GM21447 (cell line): ENCODE results near the gene MYH7.

ENCODE experiments used
- ATAC-seq: cut with Tn5 transposase; IDR thresholded peaks from one replicate; pipeline ENCODE4 v1.9.1; 2021; ENCODE audit not compliant: unreplicated experiment

Gene MYH7

DNA sequence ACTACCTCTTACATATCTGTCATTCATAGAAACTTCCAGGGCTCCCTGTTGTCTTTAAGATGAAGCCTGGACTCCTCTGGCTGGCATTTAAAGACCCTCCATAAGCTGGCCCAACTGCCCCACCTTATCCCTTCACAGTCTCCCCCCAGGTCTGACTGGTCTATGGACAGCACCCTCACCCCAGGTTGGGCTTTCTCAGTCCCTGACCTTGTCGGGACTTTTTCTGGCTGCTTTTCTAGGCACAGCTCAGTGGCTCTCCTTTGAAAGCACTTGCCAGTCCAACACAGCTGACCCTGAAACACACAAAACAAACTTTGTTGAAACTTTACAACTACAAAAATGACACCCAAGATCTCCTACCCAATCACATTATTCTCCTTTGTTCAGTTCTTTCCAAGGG, 13.9 kb upstream of the MYH7 start:
- no peak for ATAC-seq

DNA sequence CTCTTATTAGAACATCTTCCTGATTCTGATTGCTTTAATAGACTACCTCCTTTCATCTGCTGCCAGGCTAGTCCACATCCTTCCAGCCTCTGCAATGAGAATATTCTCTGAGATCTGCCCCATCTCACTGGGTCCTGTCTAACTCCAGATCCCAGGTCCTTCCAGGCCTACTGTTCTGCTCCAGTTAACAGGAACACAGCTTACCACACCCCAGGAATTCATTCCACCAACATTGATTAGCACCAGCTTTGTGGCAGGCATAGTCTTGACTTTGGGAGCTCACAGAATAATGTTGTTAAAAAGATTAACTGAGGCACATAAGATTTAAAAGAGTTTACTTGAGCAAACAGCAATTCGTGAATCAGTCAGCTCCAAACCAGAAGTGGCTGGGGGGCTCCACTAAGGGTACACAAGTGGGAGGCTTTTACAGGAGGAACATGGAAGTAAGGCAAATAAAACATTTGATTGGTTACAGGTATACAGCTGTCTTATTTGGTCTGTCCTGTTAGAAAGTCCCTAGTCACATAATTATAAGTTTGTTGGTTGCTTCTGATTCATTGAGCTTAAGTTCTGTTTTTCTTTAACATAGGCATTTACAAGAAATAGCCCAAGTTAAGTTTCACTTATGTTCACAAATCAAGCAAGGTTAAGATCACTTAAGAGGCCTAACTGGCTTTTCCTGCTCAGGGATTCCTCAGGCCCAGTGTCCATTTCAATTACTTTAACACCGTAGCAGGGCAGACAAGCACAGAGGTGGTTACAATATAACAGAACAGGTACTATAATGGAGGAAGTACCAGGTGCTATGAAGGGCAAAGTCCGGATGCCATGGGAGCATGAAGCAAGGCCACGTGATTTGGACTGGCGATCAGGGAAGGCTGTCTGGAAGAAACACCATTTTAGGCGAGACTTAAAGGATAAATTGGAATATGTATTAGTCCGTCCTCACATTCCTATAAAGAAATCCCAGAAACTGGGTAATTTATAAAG, 12.2 kb upstream of the MYH7 start:
- ATAC-seq: no peak

DNA sequence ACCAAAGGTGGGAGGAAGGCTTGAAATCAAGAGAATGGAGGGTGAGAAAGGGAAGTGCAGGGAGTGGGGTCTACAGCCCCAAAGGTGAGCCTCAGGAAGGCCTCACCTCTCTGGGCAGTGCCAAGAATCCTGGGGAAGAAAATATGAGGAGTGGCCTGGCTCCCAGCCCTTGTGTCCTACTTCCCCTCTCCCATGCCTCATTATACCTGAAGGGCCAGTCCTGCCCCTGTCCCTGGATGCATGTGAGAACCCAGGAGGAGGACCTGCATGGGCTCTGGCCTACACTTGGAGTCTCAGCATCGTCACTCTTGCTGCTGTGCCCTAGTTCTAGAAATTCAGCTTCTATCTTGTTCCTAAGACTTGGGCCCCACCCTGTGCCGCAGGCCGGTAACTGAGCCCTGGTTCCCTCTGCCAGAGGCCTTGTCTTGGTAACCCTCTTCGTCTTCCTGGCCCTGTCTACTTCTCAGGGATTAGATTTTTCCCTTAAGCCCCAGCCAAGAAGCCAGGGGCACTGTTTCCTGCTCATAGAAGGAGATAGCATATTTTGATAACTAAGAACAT, 10.9 kb upstream of the MYH7 start:
- no peak for ATAC-seq

DNA sequence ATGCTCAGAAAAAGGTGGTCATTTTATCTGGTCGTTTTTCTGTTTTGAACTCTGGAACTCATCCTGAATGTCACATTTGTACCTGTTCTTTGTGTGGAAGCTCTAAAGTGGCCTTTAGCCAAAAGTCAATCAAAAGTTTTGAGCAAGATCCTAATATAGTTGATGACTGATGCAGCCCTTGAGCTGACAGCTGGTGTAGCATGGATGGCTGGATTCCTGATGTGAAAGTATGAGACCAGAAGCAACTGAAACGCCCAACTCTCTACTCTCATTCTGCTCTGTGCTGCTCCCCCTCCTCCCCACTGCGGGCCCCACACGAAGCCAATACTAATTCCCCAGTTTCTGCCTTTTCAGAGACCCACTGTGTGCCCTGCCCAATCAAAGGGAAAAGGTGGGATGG, 10.3 kb upstream of the MYH7 start:
- no peak for ATAC-seq

DNA sequence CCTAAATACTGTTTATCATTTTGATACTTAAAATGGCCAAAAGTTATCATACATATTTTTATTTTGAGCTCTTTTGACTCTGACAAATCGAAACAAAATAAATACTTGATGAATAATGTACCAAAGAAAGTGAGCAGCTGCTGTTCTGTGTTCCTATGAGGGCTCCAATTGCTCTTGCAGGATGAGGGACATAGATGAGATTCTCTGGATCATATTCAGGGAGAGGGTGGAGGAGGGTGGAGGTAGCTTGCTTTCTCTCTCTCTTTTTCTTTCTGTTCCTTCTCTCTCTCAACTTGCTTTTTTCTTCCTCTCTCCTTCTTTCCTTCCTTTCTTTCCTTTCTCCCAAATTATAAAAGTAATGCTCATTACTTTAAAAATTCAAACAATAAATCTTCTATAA, 8.9 kb upstream of the MYH7 start:
- no peak for ATAC-seq

DNA sequence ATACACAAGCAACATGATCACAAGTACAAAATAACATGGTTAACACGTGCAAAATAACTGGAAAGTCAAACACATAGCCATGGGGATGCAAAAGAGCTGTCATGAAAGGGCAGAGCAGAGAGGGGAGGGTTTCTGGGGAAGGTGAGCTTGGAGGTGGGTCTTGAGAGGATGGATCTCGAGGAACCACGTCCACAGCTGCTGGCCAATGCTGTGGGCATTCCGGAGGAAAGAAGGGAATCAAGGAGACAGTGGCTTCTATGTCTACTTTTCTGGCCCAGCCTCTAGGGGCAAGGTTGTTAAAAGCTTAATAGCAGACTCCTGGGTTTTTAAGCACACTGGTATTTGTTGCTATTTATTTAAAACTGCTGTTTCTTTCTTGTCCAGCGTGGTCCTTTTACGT, 8.4 kb upstream of the MYH7 start:
- no peak for ATAC-seq

DNA sequence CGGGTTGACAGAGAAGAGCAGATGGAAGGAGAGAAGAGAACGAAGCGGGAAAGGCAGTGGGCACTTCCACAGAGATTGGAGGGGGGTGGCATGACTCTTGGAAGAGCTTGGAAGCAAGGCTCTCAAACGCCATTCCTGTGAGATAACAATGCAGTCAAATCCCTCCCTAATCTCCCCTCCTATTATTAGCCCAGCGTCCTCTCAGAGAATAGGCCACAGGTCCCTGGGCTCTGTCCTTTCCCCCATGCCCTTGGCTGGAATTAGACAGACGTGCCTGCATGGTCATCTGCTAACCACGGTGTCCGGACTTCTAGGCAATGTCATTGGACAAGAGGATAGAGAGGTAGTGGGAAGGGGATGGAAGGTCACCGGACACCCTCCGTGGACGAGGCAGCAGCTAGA, 8.0 kb upstream of the MYH7 start:
- no peak for ATAC-seq

DNA sequence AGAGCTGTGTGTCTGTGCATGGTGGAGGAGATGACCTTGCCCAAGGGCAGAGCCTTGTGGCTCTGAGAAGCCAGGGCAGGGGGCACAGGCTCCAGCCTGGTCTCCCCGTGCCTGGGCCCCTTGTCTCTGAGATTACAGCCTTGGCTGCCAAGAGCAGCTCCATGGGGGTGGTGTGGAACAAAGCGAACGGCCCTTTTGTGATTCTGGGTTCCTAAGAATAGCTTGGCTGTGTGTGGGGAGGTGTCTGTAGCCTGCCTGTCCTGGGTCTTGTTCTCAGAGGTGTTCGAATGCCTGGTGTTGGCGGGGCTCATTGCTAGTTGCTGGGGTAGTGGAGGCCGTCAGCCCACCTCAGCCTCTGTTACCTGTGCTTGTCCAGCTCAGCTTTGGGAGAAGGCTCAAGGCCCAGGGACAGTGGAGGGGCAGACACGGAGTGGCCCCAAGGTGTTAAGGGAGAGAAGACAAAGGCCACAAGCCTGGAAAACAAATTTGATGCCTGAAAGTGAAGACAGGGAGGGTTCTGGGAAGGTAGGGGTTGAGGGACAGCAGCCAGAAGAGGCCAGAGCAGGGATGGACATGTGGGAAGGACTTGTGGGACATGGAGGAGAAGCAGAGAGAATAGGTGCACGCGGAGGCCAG, 7.4 kb upstream of the MYH7 start:
- ATAC-seq: no peak

DNA sequence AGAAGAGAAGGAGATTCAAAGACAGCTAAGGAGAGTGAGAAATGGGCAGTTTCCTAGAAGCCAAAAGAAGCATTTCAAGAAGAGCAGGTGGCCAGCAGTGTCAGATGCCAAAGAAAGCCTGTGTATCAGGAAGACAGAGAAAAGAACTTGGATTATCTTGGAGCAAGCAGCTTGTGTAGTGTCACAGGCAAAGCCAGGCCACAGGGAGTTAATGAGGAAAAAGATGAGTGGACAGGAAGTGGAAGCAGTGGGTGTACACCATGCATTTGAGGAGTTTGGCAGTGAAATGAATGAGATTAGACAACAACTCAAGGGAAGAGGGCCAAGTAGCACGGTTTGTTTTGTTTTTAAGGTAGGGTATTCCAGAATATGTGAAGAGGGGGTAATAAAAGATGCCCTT, 5.6 kb upstream of the MYH7 start:
- no peak for ATAC-seq

DNA sequence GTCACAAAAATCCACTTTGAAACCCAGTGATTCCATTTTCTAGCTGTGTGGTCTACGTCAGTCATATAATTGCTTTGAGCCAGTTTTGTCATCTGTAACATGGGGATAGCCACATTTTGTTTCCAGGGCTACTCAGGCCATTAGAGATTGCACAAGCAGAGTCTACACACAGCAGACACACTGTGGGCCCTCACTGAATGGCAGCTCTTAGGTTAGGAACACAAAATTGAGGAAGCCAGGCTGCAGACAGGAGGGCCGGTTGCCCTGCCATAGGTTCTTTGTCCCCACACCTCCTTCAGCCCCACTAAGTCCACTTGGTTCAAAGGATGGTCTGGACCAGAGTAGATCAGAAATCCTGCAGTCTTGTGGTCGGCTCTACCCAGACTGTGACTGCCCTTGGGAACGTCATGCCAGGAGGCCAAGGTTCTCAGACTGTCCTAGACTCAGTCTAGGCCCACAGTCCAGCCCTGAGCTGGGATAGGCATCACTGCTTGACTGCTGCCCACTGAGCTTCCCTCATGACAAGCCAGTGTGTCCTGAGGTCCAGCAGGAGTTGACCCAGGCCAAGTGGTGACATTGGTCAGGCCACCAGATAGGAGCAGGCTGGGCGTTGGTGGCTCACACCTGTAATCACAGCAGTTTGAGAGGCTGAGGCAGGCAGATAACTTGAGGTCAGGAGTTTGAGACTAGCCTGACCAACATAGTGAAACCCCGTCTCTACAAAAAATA, 3.8 kb upstream of the MYH7 start:
- no peak for ATAC-seq

DNA sequence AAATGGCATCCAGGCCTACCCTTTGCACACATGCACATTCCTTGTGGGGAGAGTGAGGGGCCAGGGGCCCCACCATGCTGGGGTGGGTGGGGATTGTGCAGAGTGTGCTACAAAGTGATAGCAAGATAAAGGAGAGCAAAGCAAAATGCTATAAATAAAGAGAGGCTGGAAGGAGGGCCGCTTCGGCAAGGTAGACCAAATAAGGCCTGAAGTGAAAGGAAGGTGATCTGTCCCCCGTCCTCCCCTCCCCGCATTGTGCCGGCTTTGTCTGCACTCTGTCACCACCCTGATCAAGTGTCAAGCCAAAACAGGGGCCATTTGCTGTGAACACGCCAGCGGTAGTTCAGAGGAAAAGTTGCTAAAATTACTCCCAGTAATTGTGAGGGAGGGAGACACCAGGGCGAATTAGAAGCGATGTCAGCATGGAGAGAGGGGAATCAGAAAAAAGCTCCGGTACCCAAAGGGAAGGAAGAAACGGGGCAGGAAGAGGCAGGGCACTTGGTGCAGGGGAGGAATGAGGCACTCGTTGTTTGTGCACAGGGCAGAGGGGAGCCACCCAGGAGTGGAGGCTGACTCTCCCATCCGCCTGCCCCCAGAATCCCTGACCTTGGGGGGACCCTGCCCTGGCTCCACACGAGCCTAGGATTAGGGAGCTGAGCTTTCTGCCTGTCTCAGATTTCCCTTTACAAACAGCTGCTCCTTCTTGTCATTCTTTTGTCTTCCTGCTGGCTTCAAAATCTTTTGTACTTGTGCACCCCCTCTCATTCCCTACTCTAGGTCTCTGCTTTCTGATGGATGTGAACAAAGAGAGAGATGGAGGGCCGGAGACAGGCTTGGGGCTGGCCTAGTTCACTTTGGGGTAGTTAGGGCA, 2.9 kb upstream of the MYH7 start:
- ATAC-seq: no peak

DNA sequence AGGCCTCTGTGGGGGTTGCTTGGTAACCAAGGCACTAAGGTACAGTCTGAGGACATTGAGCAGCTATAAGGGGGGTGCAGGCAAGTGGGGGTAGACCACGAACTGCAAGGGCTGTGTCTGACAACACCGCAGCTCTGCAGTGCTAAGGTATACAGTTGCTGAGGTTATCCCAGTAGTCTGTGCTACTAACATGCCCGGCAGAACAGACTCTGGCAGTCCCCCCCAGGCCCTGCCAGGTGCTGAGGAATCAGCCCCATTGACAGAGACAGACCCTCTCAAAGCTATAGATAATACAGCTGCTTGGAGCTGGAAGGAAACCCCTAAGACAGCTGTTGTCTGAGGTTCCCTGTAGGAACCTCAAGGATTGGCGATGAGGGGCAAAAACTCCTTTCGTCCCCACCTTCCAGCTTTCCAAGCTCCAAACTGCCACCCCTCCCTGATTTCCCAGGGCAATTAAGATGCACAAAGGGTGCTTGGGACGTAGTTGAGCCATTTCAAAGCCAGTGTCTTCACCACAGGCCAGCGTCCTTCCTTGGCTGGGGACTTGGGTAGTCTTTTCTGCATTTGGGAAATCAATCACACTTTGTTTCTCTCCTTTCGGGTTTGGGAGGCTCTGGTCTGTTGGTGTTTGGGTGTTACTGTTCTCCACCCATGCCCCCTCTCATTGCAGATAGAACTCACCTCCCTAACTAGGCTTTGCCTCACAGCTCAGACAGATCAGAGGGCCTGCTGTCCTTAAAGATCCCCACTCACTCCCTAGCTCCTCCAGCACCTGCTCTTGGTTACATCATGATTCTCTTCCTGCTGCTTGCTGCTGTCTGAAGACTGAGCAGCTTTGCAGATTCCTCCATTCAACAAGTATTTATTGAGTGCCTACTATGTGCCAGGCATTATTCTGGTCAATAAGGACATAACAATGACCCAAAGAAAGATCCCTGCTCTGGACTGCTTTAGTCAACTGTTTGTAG, 2.0 kb upstream of the MYH7 start:
- ATAC-seq: no peak

DNA sequence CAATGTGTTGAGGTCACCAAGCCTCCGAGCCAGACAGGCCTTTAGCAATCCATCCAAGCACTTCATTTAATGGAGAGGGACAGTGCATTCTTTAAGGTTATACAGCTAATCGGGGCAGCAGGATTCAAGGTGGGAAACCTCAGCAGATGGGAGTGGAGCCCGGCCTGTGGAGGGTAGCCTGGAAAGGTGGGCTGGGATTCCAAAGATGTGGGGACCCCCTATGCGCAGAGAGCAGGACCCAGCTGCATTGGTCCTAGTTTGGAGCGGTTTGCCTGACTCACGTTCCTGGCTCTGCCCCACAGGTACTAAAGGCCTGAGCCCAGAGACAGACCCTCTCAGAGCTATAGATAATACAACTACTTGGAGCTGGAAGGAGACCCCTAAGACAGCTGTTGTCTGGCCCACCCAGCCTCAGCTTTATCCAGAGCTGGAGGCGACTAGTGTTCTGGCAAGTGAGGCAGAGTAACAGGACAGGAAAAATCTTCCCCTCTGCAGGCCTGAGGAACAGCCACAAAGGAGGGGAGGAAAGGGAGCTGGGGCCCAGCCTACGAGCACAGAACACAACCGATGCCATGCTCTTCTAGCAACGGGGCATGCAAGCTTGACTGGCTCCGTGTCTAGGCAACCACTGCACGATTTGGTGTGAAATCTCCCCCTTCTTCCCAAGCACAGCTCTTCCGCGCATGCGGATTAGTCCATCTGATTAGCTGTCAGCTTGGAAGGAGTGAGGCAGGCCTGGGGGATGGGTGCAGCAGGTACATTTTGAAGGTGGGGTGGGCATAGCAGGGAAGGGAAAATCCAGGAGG, 1.1 kb upstream of the MYH7 start:
- no peak for ATAC-seq

DNA sequence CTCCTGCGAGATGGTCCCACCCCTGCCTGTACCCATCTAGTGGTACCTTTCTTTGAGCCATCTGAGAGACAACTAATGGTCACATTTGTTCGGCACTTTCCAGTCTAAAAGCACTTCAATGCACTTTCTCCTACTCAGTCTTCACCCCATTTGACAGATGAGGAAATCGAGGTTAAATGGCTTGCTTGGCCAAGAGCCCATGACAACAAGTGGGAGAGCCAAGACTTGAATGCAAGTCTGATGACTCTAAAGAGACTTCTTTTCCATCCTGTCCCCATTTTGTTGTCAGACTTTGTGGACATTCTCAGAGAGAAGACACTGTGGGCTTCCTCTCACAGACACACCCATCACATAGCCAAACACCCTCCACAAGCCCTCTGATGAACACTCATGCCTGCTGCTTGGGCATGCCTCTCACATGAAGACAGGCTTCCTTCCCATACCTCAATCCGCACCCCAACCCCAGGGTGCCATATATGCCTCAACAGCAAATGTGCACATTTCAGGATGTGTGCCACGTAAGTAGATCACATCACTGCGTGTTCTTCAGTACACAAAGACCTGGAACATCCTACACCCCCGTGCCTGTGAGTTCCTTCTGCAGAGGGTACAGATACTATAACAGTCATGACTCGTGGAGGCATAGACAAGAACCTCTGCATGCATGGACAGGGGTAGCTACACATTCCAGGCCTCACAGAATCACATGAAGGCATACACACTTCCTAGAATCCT, 805 bp downstream of the MYH7 start:
- ATAC-seq: no peak

DNA sequence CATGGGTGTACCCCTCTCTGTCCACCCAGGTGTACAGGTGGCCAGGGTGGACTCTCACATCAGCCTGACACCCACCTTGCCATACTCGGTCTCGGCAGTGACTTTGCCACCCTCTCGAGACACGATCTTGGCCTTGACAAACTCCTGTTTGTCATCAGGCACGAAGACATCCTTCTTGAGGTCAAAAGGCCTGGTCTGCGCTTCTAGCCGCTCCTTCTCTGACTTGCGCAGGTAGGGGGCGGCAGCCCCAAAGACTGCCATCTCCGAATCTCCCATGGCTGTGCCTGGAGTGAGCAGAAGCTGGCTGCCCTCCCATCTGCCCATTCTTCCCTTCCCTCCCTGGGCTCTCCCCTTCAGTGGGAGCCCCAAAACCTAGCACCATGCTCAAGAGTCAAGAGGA, 2.0 kb downstream of the MYH7 start:
- no peak for ATAC-seq

DNA sequence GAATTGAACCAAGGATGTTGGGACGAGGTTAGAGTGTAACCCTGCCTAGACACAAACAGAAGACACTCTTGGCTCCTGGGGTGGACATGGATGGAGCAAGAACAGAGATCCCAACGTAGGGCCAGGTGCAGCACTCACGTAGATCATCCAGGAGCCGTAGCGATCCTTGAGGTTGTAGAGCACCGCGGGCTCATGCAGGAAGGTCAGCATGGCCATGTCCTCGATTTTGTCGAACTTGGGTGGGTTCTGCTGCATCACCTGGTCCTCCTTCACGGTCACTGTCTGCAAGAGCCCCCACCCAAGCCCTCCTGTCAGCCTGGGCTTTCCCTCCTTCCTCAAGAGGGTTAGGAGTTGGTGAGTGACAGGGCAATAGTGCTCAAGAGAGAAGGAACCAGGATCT, 2.5 kb downstream of the MYH7 start:
- no peak for ATAC-seq

DNA sequence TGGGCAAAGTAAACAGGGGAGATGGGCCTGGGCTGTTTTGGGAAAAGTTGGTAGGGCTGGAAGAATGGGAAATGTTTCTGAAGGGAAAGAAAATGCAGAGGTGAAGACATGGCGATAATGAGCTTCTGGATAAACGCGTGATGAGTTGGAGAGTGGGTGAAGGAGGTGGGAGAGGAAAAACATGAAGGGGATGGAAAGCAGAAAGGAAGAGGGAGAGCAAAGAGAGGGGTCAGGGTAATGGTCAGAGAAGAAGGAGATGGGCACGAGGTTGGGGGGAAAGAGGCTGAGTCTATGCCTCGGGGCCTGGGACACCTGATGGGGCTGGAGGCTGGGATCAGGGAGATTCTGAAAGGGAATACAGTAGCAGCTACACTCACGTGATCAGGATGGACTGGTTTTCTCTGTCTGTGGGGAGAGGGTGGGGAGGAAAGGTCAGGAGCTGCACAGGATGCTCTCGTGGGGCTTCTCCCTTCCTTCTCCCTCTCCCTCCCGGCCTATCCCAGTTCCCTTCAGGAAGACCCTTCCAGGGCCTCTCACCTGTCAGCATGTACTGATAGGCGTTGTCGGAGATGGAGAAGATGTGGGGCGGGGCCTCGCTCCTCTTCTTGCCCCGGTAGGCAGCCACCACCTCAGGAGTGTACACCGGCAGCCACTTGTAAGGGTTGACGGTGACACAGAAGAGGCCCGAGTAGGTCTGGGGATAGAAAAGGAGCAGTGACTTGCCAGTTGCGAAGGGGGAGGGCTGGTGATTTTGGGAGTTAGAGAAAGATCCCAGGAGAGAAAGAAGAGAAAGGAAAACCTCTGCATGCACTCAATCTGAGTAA, 3.1 kb downstream of the MYH7 start:
- ATAC-seq: no peak
